ENCODE data around the gene NEFH.

- TF ChIP-seq MAX (IDR thresholded peaks at IDR 0.05) (no peak), TAF1 (IDR thresholded peaks at IDR 0.05; ENCODE audit: low read depth) (no peak), NFIC (IDR thresholded peaks at IDR 0.05) (no peak), EP300 (IDR thresholded peaks at IDR 0.05; ENCODE audit: borderline replicate concordance) (no peak), ZBTB7A (IDR thresholded peaks at IDR 0.05; ENCODE audit: low read depth) (no peak), EGR1 (IDR thresholded peaks at IDR 0.05) (no peak), TCF12 (IDR thresholded peaks at IDR 0.05; ENCODE audit: low read depth) (no peak), FOXM1 (IDR thresholded peaks at IDR 0.05; ENCODE audit: borderline replicate concordance, low read depth) (no peak), CEBPB (IDR thresholded peaks at IDR 0.05) (no peak), RAD21 (IDR thresholded peaks at IDR 0.05; ENCODE audit: low read depth) (no peak), YY1 (IDR thresholded peaks at IDR 0.05; ENCODE audit: low read depth) (no peak), TEAD4 (IDR thresholded peaks at IDR 0.05) (no peak), USF1 (IDR thresholded peaks at IDR 0.05) (no peak), REST (IDR thresholded peaks at IDR 0.05; ENCODE audit: low read depth) (no peak)
Measured at GRCh38 chr22:29451863-29452262, 28.2 kb upstream of the NEFH start.
